ENCODE data around the gene ING2. TPM values are rescaled to one million over a fixed set of nuclear protein-coding genes. Genes with fewer than 3 reads are reported as not detected.
A peak's percentile ranks its signal among the peaks of the same experiment; 100 is the strongest.

Gene ING2
- polyA plus RNA-seq, 1 donor, result 26.2 TPM

- DNase-seq, result no peak
Observed at GRCh38 chr4:183493246-183493645, 11.6 kb upstream of the ING2 start.

DNA sequence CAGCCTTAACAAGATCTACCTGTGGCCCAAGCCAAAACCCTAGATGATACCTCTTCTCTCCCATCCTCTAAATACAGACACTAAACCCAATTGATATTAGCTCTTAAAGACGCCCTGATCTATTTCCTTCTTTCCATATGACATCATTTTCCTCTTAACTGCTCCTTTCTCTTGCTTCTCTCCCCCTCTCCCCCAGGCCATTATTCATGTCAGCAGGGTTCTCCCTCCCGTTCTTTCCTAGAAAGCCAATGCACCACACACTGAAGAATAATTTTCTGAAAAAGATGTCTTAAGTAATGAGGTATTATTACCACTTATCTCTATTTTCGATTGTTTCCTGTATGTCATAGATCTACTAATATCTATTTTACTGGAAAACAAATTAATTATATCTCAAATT lies 9.7 kb upstream of the ING2 start:
- no peak for DNase-seq

GRCh38 chr4:183499389-183499788 lies 5.5 kb upstream of the ING2 start:
- no peak for DNase-seq

DNA sequence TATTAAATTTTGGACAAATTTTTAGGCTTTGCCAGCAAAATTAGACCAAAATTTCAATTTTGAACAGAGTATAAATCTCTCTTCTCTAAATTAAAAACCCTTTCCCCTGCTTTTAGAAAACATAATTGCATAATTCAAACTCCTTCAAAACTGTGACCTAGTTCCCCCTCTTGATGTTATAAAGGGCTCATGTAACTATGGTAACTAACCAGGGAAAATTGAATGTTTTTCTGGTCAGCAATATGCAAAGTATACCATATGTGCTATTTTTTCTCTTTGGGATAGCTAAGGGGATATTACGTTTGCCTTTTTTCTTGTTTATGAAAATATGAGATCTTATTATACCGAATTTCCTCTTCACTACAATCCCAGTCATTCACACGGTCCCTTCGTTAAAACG lies 5.1 kb upstream of the ING2 start:
- no peak for DNase-seq

DNA sequence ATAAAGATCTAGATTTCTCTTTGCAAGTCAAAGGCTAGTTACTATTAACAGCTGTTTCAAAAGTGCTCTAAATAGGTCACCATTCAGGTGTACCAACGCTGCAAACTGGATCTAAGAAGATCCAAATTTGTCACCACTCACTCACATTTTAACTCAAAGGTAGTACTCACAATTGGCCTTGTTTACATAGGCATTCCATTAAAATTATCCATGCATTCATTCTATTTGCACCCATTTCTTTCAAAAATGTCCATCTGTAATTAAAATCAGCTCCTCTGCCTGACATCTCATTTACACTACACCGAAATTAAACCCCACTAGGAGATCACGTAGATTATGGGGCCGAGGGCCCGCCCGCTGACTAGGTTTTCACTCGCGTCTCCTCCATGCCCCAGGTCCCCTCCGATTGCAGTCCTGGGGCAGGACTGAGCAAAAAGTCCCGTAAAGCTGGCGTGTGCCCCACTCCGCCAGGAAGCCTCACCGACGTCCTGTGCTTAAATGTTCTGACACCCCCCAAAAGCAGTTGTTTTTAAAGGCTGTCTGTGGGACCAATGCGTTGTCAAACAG lies 1.3 kb upstream of the ING2 start:
- peak; percentile 6 for DNase-seq

GRCh38 chr4:183504064-183504929 lies 561 bp upstream of the ING2 start:
- peak; percentile 98 for DNase-seq

- peak; percentile 87 for DNase-seq
Observed at GRCh38 chr4:183505611-183506388, 942 bp downstream of the ING2 start.

DNA sequence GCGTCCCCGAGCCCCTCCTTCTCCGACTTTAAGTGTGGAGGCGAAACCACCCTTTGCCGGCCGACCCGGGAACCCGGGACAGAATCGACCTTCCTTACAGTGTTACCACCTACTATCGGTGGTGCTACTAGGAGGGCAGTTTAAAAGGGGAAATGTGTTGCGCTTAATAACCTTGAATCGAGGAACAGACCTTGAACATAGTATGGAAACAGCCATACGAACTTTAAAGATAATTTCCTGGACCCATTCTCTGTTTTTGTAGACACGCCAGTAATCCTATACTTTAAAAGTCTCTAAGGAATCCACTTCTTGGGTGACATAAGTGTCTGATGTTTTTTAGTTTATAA lies 1.5 kb downstream of the ING2 start:
- DNase-seq, result no peak

GRCh38 chr4:183507925-183508696 lies 3.3 kb downstream of the ING2 start:
- no peak for DNase-seq

- DNase-seq, result no peak
Observed at GRCh38 chr4:183508697-183509335, 4.0 kb downstream of the ING2 start.

DNA sequence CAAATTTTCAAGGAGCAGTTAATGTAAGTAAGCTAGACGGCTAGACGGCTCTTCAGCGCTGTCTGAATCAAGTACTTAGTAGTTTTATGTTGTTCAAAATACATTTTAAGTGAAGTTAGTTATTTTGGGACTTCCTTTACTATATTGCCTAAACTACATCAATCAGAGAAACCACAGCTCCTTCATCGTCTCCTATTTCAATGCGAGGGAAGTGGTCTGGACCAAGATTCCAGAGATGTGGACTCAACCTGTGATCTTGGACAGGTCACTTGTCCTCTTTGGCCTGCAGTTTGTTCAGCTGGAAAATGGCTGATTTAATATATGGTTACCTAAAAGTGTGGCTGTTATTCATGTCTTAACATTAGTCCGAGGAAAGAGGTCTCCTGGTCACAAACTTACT lies 10.6 kb downstream of the ING2 start:
- DNase-seq, result no peak

GRCh38 chr4:183517194-183517593 lies 12.3 kb downstream of the ING2 start:
- DNase-seq, result no peak

DNA sequence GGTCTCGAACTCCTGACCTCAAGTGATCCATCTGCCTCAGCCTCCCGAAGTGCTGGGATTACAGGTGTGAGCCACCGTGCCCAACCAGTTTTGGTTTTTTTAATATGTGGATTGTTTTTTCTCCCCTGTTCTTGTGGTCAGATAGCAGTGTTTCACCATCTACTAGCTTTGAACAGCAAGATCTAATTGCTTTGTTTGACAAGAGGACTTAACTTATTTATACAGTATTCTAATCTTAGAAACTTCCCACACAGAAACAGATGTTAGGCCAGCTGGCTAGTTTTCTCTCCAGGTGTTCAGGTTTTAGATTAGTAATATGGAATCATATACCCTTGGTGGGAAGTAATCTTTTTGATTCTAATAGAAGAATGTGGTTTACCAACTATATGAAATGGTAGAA lies 12.9 kb downstream of the ING2 start:
- DNase-seq, result no peak

DNA sequence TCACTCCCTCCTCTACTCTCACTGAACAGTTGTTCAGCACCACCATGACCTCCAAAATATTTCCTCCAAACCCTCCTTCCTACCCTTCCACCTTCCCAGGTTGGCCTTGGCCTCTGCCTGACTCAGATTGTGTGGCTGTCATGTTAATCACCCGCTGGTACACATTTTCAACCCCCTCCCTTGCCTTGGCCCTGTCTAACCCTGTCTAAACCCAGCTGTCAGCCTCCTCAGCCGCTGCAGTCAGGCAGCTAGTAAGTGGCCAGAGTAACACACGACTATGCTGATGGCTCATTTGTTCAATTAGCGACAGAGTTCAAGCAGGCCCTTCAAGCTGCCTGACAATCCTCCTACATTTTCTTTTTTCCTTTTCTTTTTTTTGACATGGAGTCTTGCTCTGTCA lies 18.0 kb downstream of the ING2 start:
- no peak for DNase-seq

GRCh38 chr4:183527326-183527725 lies 22.5 kb downstream of the ING2 start:
- no peak for DNase-seq

DNA sequence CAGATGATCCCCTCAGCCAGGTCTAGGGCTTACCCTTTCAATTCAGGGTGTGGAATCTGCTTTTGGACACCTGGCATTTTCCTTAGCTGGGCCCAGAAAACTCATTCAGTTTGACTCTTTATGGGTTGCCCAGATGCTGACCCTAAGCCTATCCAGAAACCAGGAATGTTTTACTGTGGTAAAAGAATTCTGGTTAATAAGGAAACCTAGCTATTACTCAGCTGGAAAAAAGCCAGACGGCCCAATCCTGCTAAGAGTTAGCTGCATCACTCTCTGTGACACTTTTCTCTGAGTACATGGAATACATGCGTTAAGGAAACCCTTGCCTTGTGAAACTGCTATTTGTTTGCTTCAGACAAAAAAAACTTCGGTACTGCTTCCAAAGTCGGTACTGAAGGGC lies 28.0 kb downstream of the ING2 start:
- DNase-seq, result no peak

DNA sequence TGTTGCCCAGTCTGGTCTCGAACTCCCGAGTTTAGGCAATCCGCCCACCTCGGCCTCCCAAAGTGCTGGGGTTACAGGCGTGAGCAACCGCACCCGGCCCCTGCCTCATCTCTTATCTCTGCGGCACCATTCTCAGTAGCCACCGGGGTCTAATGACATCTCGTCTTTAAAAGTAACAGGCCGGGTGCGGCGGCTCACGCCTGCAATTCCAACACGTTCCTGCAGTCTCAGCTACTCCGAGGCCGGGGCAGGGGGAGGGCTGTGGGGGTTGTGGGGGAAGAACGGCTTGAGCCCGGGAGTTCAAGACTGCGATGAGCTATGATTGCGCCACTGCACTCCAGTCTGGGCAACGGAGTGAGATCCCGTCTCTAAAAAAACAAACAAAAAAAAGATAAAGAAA lies 28.8 kb downstream of the ING2 start:
- no peak for DNase-seq

DNA sequence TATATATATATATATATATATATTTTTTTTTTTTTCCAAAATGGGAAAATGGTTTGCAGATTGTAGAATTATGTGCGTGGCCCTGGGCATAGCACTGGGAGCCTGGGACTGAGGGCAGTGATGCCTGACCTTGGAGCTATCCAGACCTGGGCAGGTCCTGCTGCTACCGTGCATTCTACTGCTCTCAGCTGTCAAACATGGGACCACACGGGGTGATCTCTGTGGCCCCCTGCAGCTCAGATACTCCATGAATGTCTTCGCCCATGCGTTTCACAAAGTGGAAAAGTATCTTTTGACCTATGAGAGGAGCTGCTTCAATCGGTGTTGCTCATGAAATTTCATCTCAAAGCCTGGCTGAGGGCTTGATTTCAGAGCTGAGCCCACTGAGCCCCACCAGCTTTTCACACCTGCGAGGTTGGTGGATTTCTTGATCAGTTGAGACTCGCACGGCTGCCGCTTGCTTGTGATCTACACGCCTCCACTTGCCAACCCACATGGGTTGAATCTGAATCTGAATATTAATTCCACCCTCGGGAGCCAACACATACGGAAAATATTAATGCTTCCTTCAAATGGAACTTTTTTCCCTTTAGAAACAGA lies 35.7 kb downstream of the ING2 start:
- DNase-seq, result no peak

DNA sequence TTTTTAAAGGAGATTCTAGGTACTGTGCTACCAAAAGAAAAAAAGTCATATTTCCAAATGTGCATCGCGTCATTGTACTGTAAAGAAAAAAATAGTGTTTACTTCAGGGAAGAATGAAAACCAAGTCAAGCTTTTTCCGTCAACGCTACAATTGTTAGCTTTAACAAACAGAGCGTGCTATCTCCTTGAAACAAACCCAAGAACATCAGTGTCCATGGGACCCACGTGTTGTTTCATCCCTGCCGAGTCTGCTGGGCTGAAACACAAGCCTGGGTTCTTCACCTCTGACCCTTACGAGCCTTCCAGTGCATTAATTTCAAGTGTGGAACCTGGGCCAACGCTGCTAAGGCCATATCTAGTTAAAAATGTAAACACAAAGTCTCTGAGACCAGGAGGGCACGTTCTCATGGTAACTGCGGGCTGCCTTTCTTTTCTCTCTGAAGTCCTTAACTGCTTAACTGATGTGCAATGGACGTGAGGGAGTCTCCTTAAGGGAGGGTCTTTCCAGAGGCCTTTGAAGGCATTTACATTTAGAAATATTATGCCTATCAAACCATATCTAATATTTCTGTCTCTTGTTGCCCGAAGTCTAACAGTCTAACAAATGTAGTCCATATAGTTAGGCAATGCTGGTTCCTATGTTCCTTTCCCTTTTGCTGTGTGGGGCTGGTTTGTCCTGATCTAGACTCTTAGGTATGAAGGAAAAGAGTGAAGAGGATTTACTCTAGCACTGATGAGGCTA lies 36.3 kb downstream of the ING2 start:
- peak; percentile 19 for DNase-seq

- DNase-seq, result no peak
Observed at GRCh38 chr4:183541752-183542040, 36.8 kb downstream of the ING2 start.

- DNase-seq, result no peak
Observed at GRCh38 chr4:183543435-183543834, 38.6 kb downstream of the ING2 start.

All from left kidney (tissue), 2 donors.